GM19467 (cell line): ENCODE data around the gene DKC1.

Experiments
- ATAC-seq: cut with Tn5 transposase; IDR thresholded peaks from one replicate; pipeline ENCODE4 v1.9.1; 2021; ENCODE audit warnings: mild to moderate bottlenecking, moderate library complexity; ENCODE audit not compliant: unreplicated experiment

Gene DKC1

DNA sequence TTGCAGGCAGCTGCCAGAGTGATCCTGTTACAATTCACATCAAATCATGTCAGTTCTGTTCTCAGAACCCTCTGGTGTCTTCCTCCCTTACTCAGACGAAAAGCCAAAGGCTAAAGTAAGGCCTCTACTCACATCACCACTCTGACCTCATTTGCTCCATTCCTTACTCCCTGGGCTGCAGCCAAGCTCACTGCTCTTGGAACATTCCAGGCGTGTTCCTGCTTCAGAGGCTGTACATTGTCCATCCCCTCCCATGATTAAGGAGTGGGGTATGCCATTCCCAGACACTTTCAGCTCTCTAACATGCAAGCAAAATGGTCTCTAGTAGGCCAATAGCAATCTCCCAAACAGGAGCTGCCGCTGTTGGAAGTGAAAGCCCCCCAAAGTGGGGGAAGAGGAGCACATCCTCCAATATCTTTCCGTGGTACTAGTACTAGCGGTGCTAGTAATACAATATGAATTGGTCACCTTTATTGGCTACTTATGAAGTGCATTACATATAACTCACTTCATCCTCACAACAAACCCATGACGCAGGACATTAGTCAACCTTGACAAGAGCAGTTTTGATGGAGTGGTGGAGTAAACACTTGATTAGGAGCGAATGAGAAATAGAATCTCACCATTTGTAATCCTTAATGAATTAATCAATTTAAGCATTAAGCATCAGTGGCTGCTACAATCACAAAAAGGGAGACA lies 26.8 kb upstream of the DKC1 start:
- ATAC-seq = no peak

DNA sequence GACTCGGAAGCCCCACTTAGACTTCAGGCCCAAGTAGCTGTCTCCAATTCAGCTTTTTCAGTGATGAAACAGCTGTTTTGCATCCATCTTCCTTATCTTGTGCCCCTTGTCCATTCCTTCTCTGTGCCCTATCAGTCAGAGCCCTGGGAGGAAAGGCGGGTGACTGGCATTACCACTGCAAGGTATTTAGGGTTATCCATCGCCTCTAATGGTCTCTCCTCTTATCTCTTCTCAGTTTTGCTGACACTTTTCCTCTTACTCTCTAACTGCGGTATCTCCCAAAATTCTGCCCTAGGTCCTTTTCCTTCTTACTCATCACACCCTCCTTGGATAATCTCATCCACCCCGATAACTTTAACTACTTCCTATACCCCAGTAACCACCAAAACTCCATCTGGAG lies 25.5 kb upstream of the DKC1 start:
- ATAC-seq = no peak

DNA sequence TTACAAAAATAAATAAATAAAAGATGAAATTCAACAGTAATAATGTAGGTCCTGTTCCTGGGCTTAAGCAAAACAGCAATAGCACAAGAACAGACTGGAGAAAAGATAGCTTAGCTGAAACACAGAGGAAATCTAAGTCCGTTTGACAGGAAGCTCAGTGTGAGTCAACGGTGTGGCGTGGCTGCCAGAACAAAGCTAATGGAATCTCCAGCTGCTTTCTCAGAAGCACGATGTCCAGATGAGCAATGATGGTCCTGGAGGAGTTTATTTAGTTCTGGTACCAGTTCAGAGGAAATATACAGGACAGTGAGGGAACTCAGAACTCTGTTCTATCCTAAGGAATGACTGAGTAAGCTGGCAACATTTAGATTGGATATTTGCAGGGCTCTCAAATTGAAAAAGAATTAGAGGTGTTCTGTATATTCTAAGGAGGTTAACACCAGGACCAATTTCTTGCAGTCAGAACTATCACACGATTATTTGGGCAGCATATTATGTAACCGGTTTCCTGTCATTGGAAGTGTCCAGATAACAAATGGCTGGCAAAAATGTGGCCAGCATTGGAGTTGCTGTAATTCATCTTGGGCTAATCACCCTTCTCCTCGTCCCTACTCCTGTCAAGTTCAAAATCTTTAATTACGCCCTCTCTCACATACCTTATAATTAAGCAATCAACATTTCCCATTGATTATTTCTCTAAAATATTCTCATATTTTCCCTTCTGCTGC lies 24.5 kb upstream of the DKC1 start:
- ATAC-seq = no peak

GRCh38 chrX:154739952-154740465 lies 22.7 kb upstream of the DKC1 start:
- no peak for ATAC-seq

GRCh38 chrX:154742613-154743012 lies 20.1 kb upstream of the DKC1 start:
- ATAC-seq = no peak

DNA sequence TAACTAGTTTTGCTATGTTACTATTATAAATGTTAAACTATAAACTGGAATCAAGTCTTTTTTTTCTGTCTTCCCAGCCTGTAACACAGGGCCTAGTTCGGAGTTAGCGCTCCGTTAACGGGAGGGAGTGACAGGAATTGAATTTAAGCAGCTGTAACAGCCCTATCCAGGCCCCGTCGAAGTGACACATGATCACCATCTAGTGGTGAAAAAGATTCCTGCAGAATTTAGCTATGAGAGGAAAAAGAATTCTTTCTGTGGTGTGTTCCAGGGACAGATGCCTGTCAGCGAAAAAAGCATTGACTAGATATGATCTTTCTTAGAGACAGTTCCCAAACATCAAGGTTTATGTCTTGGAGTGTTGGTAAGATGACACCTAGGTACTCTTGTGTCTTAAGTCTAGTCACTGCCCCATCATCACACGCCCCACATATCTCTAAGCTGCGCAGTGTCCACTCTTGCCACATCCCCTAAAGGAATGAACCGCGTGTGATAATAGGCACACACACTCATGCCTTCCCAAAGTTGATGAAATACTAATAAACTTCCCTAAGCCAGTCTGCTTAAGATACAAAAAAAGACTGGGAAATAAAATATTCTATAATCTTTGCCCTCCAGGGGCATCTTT lies 13.8 kb upstream of the DKC1 start:
- no peak for ATAC-seq

DNA sequence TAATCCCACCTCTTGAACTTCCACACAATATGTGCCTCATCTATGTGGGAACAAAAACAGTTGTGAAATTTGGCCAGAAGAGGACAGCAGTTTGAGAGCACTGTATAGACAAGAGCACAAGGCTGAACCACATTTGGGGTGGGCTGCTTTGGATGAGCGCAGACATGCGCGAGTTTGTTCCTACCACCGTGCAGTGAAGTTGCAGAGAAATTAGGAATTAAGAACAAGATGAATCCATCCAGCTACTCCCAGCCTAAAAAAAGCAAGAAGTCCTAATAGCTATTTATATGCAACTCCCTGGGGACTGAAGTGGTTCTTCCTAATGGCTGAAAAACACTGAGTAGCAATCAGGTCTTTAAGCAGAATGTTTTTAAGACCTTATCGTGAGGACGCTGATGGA lies 12.8 kb upstream of the DKC1 start:
- ATAC-seq = no peak

- ATAC-seq = peak; percentile 55
Observed at GRCh38 chrX:154750301-154751202, 12.1 kb upstream of the DKC1 start, which contains the start of gene GAB3. GAB3 (minus strand) TSS chrX:154751077; CDS start chrX:154751025, 52 bp downstream.

GRCh38 chrX:154751203-154751668 lies 11.4 kb upstream of the DKC1 start:
- ATAC-seq = no peak

DNA sequence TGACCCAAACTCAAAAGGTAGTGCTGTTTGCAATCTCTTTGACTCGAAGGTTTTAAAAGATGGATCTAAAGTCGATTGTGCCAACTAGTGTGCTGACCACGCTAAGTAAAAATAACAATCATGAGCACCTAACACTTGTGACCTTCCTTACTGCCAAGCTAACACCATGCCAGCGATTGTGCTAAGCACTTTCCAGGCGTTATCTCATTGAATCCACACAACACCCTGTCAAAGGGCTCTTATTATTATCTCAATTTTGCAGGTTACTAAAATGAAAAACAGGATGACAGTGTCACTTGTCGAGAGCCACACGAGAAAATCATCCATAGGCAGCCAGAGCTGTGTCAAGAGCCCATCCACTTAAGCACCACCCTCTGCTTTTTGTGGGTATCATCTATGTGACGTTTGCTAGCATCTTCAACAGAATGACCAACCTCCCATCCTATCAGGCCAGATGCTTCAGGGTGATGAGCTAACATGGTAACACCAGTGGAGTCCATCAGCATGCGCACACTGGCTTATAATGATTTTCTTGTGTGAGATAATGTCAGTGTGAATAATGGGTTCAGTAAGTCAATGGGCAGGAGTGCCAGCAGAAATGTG lies 10.9 kb upstream of the DKC1 start:
- ATAC-seq = no peak

DNA sequence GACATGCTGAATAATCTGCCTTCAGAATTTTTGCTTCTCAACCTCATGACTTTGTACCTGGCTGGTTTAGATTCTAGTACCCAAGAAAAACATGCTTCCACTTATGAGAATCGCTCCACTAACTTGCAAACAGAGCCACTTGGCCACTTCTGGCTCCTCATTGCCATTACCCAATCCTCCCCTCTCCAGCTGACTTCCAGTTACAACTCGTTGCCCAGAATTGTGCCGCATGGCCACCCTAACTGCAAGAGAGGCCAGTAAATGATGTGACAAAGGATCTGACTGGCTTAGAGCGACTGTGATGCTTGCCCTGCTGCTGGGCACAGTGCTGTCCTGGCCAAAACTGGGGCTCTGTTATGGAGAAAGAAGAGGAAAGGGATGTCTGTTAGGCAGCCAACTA lies 4.0 kb upstream of the DKC1 start:
- ATAC-seq = no peak

DNA sequence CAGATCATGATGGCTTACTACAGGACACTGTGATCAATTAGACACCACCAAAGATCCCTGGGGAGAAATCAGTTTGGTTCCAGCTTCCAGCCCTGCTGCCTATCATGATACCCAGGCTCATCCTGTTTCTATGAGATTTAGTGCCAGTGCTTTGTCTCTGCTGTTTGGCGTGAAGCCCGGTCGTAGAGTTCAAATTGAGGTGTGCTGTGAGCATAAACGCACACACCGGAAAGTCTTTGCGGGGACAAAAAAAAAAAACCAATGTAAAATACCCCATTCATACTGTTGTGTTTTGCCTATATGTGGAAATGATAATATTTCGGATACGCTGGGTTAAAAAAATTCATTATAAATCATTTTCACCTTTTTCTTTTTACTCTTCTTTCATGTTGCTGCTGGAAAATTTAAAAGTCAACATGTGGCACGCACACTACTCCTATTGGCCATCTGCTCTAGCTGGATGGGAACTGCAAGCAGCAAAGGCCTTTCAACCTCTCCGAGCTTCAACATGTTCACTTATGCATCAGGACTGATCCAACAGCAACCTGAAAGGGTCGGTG lies 607 bp upstream of the DKC1 start:
- no peak for ATAC-seq

GRCh38 chrX:154774622-154775021 lies 12.0 kb downstream of the DKC1 start:
- no peak for ATAC-seq

DNA sequence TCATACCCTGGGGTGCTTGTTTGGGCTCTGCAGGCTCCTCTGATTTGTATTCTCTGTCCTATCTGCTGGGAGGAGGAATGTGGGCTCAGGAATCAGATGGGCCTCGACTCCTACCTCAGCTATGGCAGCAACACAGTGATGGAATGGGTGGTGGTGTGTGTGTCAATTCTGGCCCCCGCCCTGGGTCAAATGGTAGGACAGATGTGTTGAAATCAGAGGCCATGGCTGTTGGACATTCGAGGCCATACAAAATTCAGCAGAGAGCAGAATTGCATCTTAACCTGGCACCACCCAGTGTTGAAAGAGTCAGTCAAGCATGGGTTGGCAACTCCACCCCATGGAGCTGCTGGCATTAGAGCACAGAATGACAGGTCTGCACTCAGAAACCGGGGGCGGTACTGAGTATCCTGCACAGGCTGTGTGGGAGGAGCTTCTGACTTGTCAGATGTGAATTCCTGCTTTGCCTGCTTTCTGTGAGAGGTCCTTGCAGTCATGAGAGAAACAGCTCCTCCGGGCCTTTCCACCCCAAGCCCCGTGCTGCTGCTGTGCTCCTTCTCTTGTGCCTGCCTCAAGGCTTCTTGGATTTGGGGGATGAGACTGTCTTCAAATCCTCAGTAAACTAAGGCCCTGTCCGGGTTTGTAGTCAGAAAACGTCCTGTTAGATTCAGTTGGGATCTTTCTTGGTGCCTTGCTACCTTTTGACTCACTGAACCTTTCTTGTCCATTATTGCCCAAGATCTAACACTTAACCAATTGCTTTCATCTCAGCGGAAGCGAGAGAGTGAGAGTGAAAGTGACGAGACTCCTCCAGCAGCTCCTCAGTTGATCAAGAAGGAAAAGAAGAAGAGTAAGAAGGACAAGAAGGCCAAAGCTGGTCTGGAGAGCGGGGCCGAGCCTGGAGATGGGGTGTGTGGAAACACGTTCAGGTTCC lies 13.0 kb downstream of the DKC1 start:
- ATAC-seq = no peak

DNA sequence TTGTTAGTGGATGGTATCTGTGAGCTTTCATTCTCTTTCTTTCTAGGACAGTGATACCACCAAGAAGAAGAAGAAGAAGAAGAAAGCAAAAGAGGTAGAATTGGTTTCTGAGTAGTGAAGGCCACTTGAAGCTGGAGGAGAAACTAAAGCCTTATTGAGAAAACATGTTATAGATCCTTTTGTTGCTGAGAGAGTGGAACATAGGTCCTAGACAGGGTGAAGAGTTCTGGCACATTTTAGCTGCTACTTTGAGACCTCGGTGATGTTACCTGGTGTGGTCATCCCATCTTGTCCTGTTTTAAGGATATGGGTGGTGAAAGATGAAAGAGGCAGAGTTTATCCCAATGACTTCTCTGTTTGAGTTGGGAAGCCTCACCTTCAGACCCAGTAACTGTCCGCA lies 14.1 kb downstream of the DKC1 start:
- no peak for ATAC-seq

- ATAC-seq = no peak
Observed at GRCh38 chrX:154779261-154779660, 16.6 kb downstream of the DKC1 start.

- no peak for ATAC-seq
Observed at GRCh38 chrX:154780968-154781367, 18.3 kb downstream of the DKC1 start.

DNA sequence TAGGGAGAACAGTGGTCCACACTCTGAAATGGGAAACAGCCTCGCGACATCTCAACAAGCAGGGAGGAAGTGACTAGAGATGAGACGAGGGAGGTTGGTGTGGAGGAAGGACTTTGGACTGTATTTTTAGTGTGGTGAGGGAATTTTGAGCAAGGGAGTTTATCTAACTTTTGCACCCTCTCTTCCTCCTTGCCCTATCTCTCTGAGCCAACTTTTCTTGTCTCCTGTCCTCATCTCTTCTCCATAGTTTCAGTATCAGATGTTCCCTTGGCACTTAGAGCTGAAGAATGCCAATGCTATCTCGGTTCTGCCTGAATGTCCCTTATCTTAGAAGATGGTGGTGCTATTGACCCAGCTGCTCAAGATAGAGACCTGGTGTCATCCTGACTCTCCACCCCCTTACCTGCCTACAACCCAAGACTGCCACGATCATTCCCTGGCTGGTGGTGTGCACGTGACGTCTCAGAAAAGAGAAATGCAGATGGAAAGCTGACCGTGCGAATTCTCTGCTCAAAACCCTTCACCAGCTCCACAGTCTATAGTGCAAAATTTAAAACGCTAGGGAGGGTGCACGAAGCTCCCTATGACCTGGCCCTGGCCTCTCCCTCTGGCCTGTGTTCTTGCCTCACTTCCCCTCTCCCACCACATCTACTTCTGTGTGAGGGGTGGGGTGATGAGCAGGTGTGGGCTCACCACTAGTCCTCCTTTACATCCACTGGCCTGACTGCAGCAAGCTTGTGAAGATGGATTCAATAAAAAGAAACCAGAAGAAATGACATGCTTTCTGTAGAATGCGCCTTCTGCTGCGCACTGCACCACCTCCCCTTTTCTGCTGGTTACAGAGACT lies 21.7 kb downstream of the DKC1 start:
- no peak for ATAC-seq
